Mononuclear cell (primary cell): ENCODE measurements around the gene SFI1. TPM values are rescaled to one million over a fixed set of nuclear protein-coding genes. Genes with fewer than 3 reads are reported as not detected.
"Not testable (repeated sequence)": the region's sequence is repeated elsewhere in the genome, so short reads cannot be mapped to it uniquely, and the experiment has no call there.

Experiments used
- H3K27me3 ChIP-seq: 2 replicates; pipeline ENCODE4 v1.6.0; 2011; ENCODE audit warnings: low read length, control low read depth; ENCODE audit not compliant: insufficient read depth
- H3K4me1 ChIP-seq: 2 replicates; pipeline ENCODE4 v1.5.1; 2011; ENCODE audit warnings: mild to moderate bottlenecking, low read length, control low read depth; ENCODE audit not compliant: insufficient read depth
- H3K4me3 ChIP-seq: 2 replicates; pipeline ENCODE4 v1.5.1; 2011; ENCODE audit warnings: mild to moderate bottlenecking, low read length, moderate library complexity
- H3K9me3 ChIP-seq: 2 replicates; pipeline ENCODE4 v1.5.1; 2011; ENCODE audit warnings: low read depth, mild to moderate bottlenecking, control low read depth, low read length
- total RNA-seq: library from RNA; depleted of rRNA; stranded (reverse); fragments of >200 nt; gene quantifications from one replicate; pipeline ENCODE4 v1.2.3, GENCODE V29; 2012

The SFI1 gene
- total RNA-seq, 1 donor: 63.2 TPM

- Histone ChIP-seq H3K27me3 (no peaks in the 10 kb centered on the region), H3K4me1 (peaks cover 6% of the 10 kb centered on the region), H3K9me3 (no peaks in the 10 kb centered on the region), H3K4me3 (no peak overlapping the region)
These were observed 60.4 kb downstream of the SFI1 start for GRCh38 chr22:31556627-31557203.

- H3K9me3 ChIP-seq, H3K27me3 ChIP-seq, H3K4me3 ChIP-seq, H3K4me1 ChIP-seq: not testable (repeated sequence)
These were observed 62.2 kb downstream of the SFI1 start for GRCh38 chr22:31558546-31558945.

- no peaks in the 10 kb centered on the region for H3K9me3 ChIP-seq
- H3K4me3 ChIP-seq: no peak overlapping the region
- no peaks in the 10 kb centered on the region for H3K4me1 ChIP-seq
- no peaks in the 10 kb centered on the region for H3K27me3 ChIP-seq
These were observed 65.0 kb downstream of the SFI1 start for GRCh38 chr22:31561238-31561887.

- Histone ChIP-seq H3K27me3 (no peaks in the 10 kb centered on the region), H3K4me3 (no peak overlapping the region), H3K4me1 (no peaks in the 10 kb centered on the region), H3K9me3 (no peaks in the 10 kb centered on the region)
These were observed 65.6 kb downstream of the SFI1 start for GRCh38 chr22:31561970-31562369.

- no peak overlapping the region for H3K4me3 ChIP-seq
- H3K27me3 ChIP-seq: no peaks in the 10 kb centered on the region
- no peaks in the 10 kb centered on the region for H3K9me3 ChIP-seq
- H3K4me1 ChIP-seq: no peaks in the 10 kb centered on the region
These were observed 70.1 kb downstream of the SFI1 start for GRCh38 chr22:31566484-31566883.

GRCh38 chr22:31567196-31567595 lies 70.9 kb downstream of the SFI1 start:
- no peaks in the 10 kb centered on the region for H3K4me1 ChIP-seq
- H3K9me3 ChIP-seq: no peaks in the 10 kb centered on the region
- no peak overlapping the region for H3K4me3 ChIP-seq
- H3K27me3 ChIP-seq: no peaks in the 10 kb centered on the region

- Histone ChIP-seq H3K9me3 (no peaks in the 10 kb centered on the region), H3K4me3 (no peak overlapping the region), H3K4me1 (no peaks in the 10 kb centered on the region), H3K27me3 (no peaks in the 10 kb centered on the region)
These were observed 71.4 kb downstream of the SFI1 start for GRCh38 chr22:31567702-31568101.

- Histone ChIP-seq H3K9me3 (no peaks in the 10 kb centered on the region), H3K4me3 (no peak overlapping the region), H3K27me3 (no peaks in the 10 kb centered on the region), H3K4me1 (no peaks in the 10 kb centered on the region)
These were observed 72.8 kb downstream of the SFI1 start for GRCh38 chr22:31569126-31569525.

GRCh38 chr22:31572939-31573338 lies 76.6 kb downstream of the SFI1 start:
- no peaks in the 10 kb centered on the region for H3K27me3 ChIP-seq
- H3K4me3 ChIP-seq: no peak overlapping the region
- no peaks in the 10 kb centered on the region for H3K9me3 ChIP-seq
- no peaks in the 10 kb centered on the region for H3K4me1 ChIP-seq

GRCh38 chr22:31574055-31574670 lies 77.8 kb downstream of the SFI1 start:
- H3K4me1 ChIP-seq: no peaks in the 10 kb centered on the region
- no peaks in the 10 kb centered on the region for H3K9me3 ChIP-seq
- H3K27me3 ChIP-seq: no peaks in the 10 kb centered on the region
- H3K4me3 ChIP-seq: no peak overlapping the region

- H3K4me3 ChIP-seq: no peak overlapping the region
- no peaks in the 10 kb centered on the region for H3K9me3 ChIP-seq
- no peaks in the 10 kb centered on the region for H3K4me1 ChIP-seq
- H3K27me3 ChIP-seq: no peaks in the 10 kb centered on the region
These were observed 78.9 kb downstream of the SFI1 start for GRCh38 chr22:31575190-31575589.

GRCh38 chr22:31577711-31578110 lies 81.4 kb downstream of the SFI1 start:
- H3K4me3 ChIP-seq: no peak overlapping the region
- no peaks in the 10 kb centered on the region for H3K9me3 ChIP-seq
- H3K4me1 ChIP-seq: peaks cover 4% of the 10 kb centered on the region
- no peaks in the 10 kb centered on the region for H3K27me3 ChIP-seq

- Histone ChIP-seq H3K27me3 (no peaks in the 10 kb centered on the region), H3K4me3 (no peak overlapping the region), H3K4me1 (peaks cover 7% of the 10 kb centered on the region), H3K9me3 (no peaks in the 10 kb centered on the region)
These were observed 81.8 kb downstream of the SFI1 start for GRCh38 chr22:31578171-31578570.

GRCh38 chr22:31579835-31580242 lies 83.5 kb downstream of the SFI1 start:
- H3K4me3 ChIP-seq: no peak overlapping the region
- no peaks in the 10 kb centered on the region for H3K27me3 ChIP-seq

GRCh38 chr22:31583861-31584485 lies 87.6 kb downstream of the SFI1 start:
- H3K4me1 ChIP-seq: peaks cover 18% of the 10 kb centered on the region
- no peak overlapping the region for H3K4me3 ChIP-seq
- H3K9me3 ChIP-seq: no peaks in the 10 kb centered on the region
- no peaks in the 10 kb centered on the region for H3K27me3 ChIP-seq

More at GRCh38 chr22:31579835-31580242, 83.5 kb downstream of the SFI1 start:
- no peaks in the 10 kb centered on the region for H3K9me3 ChIP-seq
- H3K4me1 ChIP-seq: peaks cover 7% of the 10 kb centered on the region
